HCT116 (cell line): ENCODE data around the gene FNDC3A. TPM values are rescaled to one million over a fixed set of nuclear protein-coding genes. Genes with fewer than 3 reads are reported as not detected.

Experiments used
- ATAC-seq: fragments of 200-7000 bp; cut with Tn5 transposase; 2 replicates; pipeline ENCODE4 v1.9.1; 2020; ENCODE audit warnings: mild to moderate bottlenecking, moderate library complexity
- BruUV-seq: library from RNA; stranded (reverse); fragments of 400-500 nt; replicated peaks from 2 replicates; lab custom pipeline; 2021; lab: Mats Ljungman, UMichigan
- CTCF ChIA-PET: fragments of 300-600 bp; sonication (Branson Sonifier 250); formaldehyde crosslinking; loops from one replicate; lab custom pipeline; 2021; ENCODE audit warnings: antibody characterized with exemption; lab: Charles Lee
- POLR2A ChIA-PET: fragments of 300-600, 350-600 bp; sonication (Branson Sonifier 250); formaldehyde crosslinking; loops from one replicate; lab custom pipeline; 2021; ENCODE audit warnings: antibody characterized with exemption; lab: Charles Lee
- RAD21 ChIA-PET, 2 experiments: fragments of 300-600 bp; sonication (Branson Sonifier 250); formaldehyde crosslinking; loops; one replicate each; lab custom pipeline; 2023; ENCODE audit warnings: low total read pairs in 2 of 2; ENCODE audit not compliant: uncharacterized antibody in 2 of 2, unreplicated experiment in 2 of 2, low non-redundant PET in 1 of 2; lab: Charles Lee
- DNase-seq: peaks from one replicate; pipeline ENCODE4 v3.0.0-alpha.2; 2010; ENCODE audit warnings: low read depth, low spot score
- H2AFZ ChIP-seq: fragments of 200-600 bp; shearing (Covaris generic), sonication (generic); 2 replicates; pipeline ENCODE4 v1.6.1; 2017; ENCODE audit warnings: low read depth, mixed run types, mixed read lengths, antibody characterized with exemption, low read length; ENCODE audit not compliant: poor library complexity, severe bottlenecking
- H3K27ac ChIP-seq: 2 replicates; pipeline ENCODE4 v1.5.1; 2012; ENCODE audit warnings: low read depth, low read length
- H3K27me3 ChIP-seq: fragments of 200-600 bp; sonication (generic); 2 replicates; pipeline ENCODE4 v1.6.1; 2016; ENCODE audit warnings: mixed run types, low read length, mixed read lengths; ENCODE audit not compliant: insufficient read depth
- H3K36me3 ChIP-seq, 2 experiments: fragments of 200-500 bp in 1 of 2; fragments of 200-600 bp in 1 of 2; sonication (Bioruptor generic) in 1 of 2; sonication (generic) in 1 of 2; 2 replicates each; pipeline versions ENCODE4 v1.5.1 to v1.6.1; 2014 to 2016; ENCODE audit warnings: low read length in 2 of 2, inconsistent platforms in 1 of 2, mixed read lengths in 1 of 2, mixed run types in 1 of 2; ENCODE audit not compliant: insufficient read depth in 2 of 2, control insufficient read depth in 1 of 2
- H3K4me1 ChIP-seq, 2 experiments: fragments of 200-600 bp in 1 of 2; sonication (generic) in 1 of 2; 2 replicates each; pipeline versions ENCODE4 v1.5.1 to v1.6.1; 2012 to 2017; ENCODE audit warnings: low read length in 2 of 2, inconsistent platforms in 1 of 2, mild to moderate bottlenecking in 1 of 2, mixed read lengths in 1 of 2, mixed run types in 1 of 2, moderate library complexity in 1 of 2; ENCODE audit not compliant: insufficient read depth in 2 of 2, control insufficient read depth in 1 of 2
- H3K4me2 ChIP-seq: fragments of 200-600 bp; sonication (generic); 2 replicates; pipeline ENCODE4 v1.6.1; 2017; ENCODE audit warnings: mixed run types, low read length, mixed read lengths
- H3K4me3 ChIP-seq, 2 experiments: fragments of 200-600 bp in 1 of 2; sonication (generic) in 1 of 2; replicated peaks in 1 of 2; 2 replicates each; pipeline ENCODE4 v1.5.1; 2011 to 2016; ENCODE audit warnings: low read length in 2 of 2, control low read depth in 1 of 2, low read depth in 1 of 2, mild to moderate bottlenecking in 1 of 2, mixed read lengths in 1 of 2, mixed run types in 1 of 2
- H3K79me2 ChIP-seq: fragments of 200-600 bp; sonication (generic); 2 replicates; pipeline ENCODE4 v1.6.1; 2017; ENCODE audit warnings: mild to moderate bottlenecking, mixed run types, low read length, moderate library complexity, mixed read lengths; ENCODE audit not compliant: insufficient read depth
- H3K9ac ChIP-seq: fragments of 200-600 bp; sonication (generic); 2 replicates; pipeline ENCODE4 v1.6.1; 2016; ENCODE audit warnings: low read length, mixed read lengths
- H3K9me2 ChIP-seq: fragments of 200-600 bp; sonication (generic), shearing (Covaris generic); 2 replicates; pipeline ENCODE4 v1.6.1; 2017; ENCODE audit warnings: mixed run types, mild to moderate bottlenecking, moderate library complexity; ENCODE audit not compliant: insufficient read depth
- H3K9me3 ChIP-seq, 2 experiments: fragments of 200-500 bp in 1 of 2; fragments of 200-600 bp in 1 of 2; sonication (Bioruptor generic) in 1 of 2; sonication (generic) in 1 of 2; 2 replicates each; pipeline ENCODE4 v1.6.1; 2014 to 2017; ENCODE audit warnings: low read length in 2 of 2, mixed read lengths in 2 of 2, inconsistent platforms in 1 of 2, low read depth in 1 of 2, mild to moderate bottlenecking in 1 of 2, mixed run types in 1 of 2, moderate library complexity in 1 of 2; ENCODE audit not compliant: control insufficient read depth in 1 of 2, insufficient read depth in 1 of 2
- H4K20me1 ChIP-seq: fragments of 200-600 bp; sonication (generic), shearing (Covaris generic); 2 replicates; pipeline ENCODE4 v1.6.1; 2017; ENCODE audit warnings: mixed run types, mild to moderate bottlenecking, moderate library complexity; ENCODE audit not compliant: insufficient read depth
- EGR1 ChIP-seq: IDR thresholded peaks from 2 replicates; pipeline ENCODE4 v1.6.1; 2012; ENCODE audit warnings: low read depth
- ELF1 ChIP-seq: IDR thresholded peaks from 2 replicates; pipeline ENCODE4 v1.6.1; 2012; ENCODE audit warnings: low read depth, borderline replicate concordance
- EZH2 ChIP-seq: fragments of 200-600 bp; sonication (generic); IDR thresholded peaks from 2 replicates; pipeline ENCODE4 v1.6.1; 2017; ENCODE audit warnings: antibody characterized with exemption, mixed run types
- FOSL1 ChIP-seq: IDR thresholded peaks from 2 replicates; pipeline ENCODE4 v1.6.1; 2012; ENCODE audit warnings: low read depth
- POLR2A ChIP-seq: IDR thresholded peaks from 2 replicates; pipeline ENCODE4 v1.7.0; 2011; ENCODE audit warnings: borderline replicate concordance; ENCODE audit not compliant: insufficient read depth, insufficient read length; ENCODE audit errors: extremely low read depth
- POLR2AphosphoS5 ChIP-seq: IDR thresholded peaks from 2 replicates; pipeline ENCODE4 v1.6.1; 2011; ENCODE audit warnings: mild to moderate bottlenecking, low read depth, low read length, moderate library complexity
- SP1 ChIP-seq: IDR thresholded peaks from 2 replicates; pipeline ENCODE4 v1.6.1; 2012; ENCODE audit warnings: low read depth
- SRF ChIP-seq: IDR thresholded peaks from 2 replicates; pipeline ENCODE4 v1.6.1; 2012; ENCODE audit warnings: low read depth
- TCF7L2 ChIP-seq: IDR thresholded peaks from 2 replicates; pipeline ENCODE4 v1.7.0; 2011; ENCODE audit warnings: borderline replicate concordance, inconsistent platforms; ENCODE audit not compliant: insufficient read depth, insufficient read length; ENCODE audit errors: extremely low read depth
- YY1 ChIP-seq: IDR thresholded peaks from 2 replicates; pipeline ENCODE4 v1.6.1; 2011; ENCODE audit warnings: low read length, low read depth, moderate library complexity, mild to moderate bottlenecking; ENCODE audit not compliant: insufficient replicate concordance; ENCODE audit errors: extremely low read depth
- ZBTB33 ChIP-seq: IDR thresholded peaks from 2 replicates; pipeline ENCODE4 v1.6.1; 2011; ENCODE audit warnings: mild to moderate bottlenecking, low read length, moderate library complexity; ENCODE audit not compliant: insufficient replicate concordance; ENCODE audit errors: extremely low read depth
- ZFX ChIP-seq: fragments of 450-650 bp; IDR thresholded peaks from 2 replicates; pipeline ENCODE4 v1.6.1; 2017
- intact Hi-C: fragments of 100-400 bp; cut with micrococcal nuclease; formaldehyde crosslinking; loops from 2 replicates; pipeline ENCODE4 v1.10.0; 2022
- total RNA-seq: library from RNA; stranded (reverse); gene quantifications from one replicate; pipeline ENCODE4 v1.2.1, GENCODE V29; 2021; ENCODE audit not compliant: unreplicated experiment
- TF ChIP-seq, protein P1 (sequence below): IDR thresholded peaks from 2 replicates; pipeline ENCODE4 v1.6.1; 2012
- TF ChIP-seq, protein P2 (sequence below), 3 experiments: fragments of 200-600 bp in 1 of 3; sonication (generic) in 1 of 3; IDR thresholded peaks in 2 of 3; conservative IDR thresholded peaks in 1 of 3; 2 replicates each; pipeline ENCODE4 v1.5.1; 2012 to 2017; ENCODE audit warnings: low read depth in 2 of 3, low read length in 2 of 3, antibody characterized with exemption in 1 of 3, borderline replicate concordance in 1 of 3, control low read depth in 1 of 3, mild to moderate bottlenecking in 1 of 3, mixed read lengths in 1 of 3, mixed run types in 1 of 3, moderate library complexity in 1 of 3; ENCODE audit not compliant: insufficient read depth in 1 of 3

The FNDC3A gene
- total RNA-seq, 1 experiment from 2014 or later, result 30.5 TPM

- H3K36me3 ChIP-seq, result no peaks in the 10 kb centered on the region
- H3K27me3 ChIP-seq, result no peaks in the 10 kb centered on the region
- peaks cover 0 to 11% of the 10 kb centered on the region in 2 experiments; a peak in 1 of 4 replicates for H3K9me3 ChIP-seq
- no peak for ATAC-seq
- no peak overlapping the region for H3K4me3 ChIP-seq
- intact Hi-C loops, result no loop called here
- ChIA-PET POLR2A (no interaction called here), RAD21 (no interaction called here)
- BruUV-seq, result no TSS peak
- no peak overlapping the region for H3K9ac ChIP-seq
- H3K27ac ChIP-seq, result no peak overlapping the region
- H2AFZ ChIP-seq, result no peak overlapping the region
- H3K4me2 ChIP-seq, result no peak overlapping the region
- 0 out of 2 replicates have a peak, but pooled peaks cover under 1% of the 10 kb centered on the region for H3K9me2 ChIP-seq
- TF ChIP-seq ZFX (no peak), EZH2 (no peak), ZBTB33 (no peak), POLR2A (no peak), SP1 (no peak), EGR1 (no peak), POLR2AphosphoS5 (no peak), SRF (no peak), YY1 (no peak), FOSL1 (no peak), ELF1 (no peak), TCF7L2 (no peak)
- TF ChIP-seq, protein P1, sequence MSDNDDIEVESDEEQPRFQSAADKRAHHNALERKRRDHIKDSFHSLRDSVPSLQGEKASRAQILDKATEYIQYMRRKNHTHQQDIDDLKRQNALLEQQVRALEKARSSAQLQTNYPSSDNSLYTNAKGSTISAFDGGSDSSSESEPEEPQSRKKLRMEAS, result no peak
- TF ChIP-seq, protein P2, sequence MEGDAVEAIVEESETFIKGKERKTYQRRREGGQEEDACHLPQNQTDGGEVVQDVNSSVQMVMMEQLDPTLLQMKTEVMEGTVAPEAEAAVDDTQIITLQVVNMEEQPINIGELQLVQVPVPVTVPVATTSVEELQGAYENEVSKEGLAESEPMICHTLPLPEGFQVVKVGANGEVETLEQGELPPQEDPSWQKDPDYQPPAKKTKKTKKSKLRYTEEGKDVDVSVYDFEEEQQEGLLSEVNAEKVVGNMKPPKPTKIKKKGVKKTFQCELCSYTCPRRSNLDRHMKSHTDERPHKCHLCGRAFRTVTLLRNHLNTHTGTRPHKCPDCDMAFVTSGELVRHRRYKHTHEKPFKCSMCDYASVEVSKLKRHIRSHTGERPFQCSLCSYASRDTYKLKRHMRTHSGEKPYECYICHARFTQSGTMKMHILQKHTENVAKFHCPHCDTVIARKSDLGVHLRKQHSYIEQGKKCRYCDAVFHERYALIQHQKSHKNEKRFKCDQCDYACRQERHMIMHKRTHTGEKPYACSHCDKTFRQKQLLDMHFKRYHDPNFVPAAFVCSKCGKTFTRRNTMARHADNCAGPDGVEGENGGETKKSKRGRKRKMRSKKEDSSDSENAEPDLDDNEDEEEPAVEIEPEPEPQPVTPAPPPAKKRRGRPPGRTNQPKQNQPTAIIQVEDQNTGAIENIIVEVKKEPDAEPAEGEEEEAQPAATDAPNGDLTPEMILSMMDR (IDR thresholded peaks at IDR 0.05 in 2 of 3, conservative IDR thresholded peaks at IDR 0.05 in 1 of 3; ENCODE audit: borderline replicate concordance in 1 of 3, insufficient read depth in 1 of 3, low read depth in 2 of 3, low read length in 2 of 3), result no peak
- TF ChIP-seq, all 23 proteins: peak for 0
- CTCF ChIA-PET, result no interaction called here
- DNase-seq, result no peak
- H3K79me2 ChIP-seq, result 0 out of 2 replicates have a peak, but pooled peaks cover 3% of the 10 kb centered on the region
- no peaks in the 10 kb centered on the region for H3K4me1 ChIP-seq
- no peaks in the 10 kb centered on the region for H4K20me1 ChIP-seq
Observed at GRCh38 chr13:48990900-48991299, 15.2 kb downstream of the FNDC3A start.
